OCI-LY3 (cell line): ENCODE data around the gene TAF4.

Experiments
- H2AFZ ChIP-seq: fragments of 200-600, 300-600 bp; shearing (Covaris generic); 2 replicates; pipeline ENCODE4 v1.6.0; 2014; ENCODE audit warnings: antibody characterized with exemption, low read depth, low read length
- H3K27ac ChIP-seq: fragments of 200-600, 300-600 bp; sonication (generic); 2 replicates; pipeline ENCODE4 v1.5.1; 2014; ENCODE audit warnings: mild to moderate bottlenecking, low read length, moderate library complexity, mixed read lengths
- H3K27me3 ChIP-seq: fragments of 200-600, 300-600 bp; sonication (generic); 2 replicates; pipeline ENCODE4 v1.6.1; 2014; ENCODE audit warnings: low read depth, low read length, mixed read lengths
- H3K36me3 ChIP-seq: fragments of 200-600, 300-600 bp; sonication (generic); replicated peaks from 2 replicates; pipeline ENCODE3; 2014; ENCODE audit warnings: low read depth, low read length, mixed read lengths
- H3K4me1 ChIP-seq: fragments of 300-600, 200-600 bp; sonication (generic); 2 replicates; pipeline ENCODE4 v1.6.1; 2014; ENCODE audit warnings: low read length, mixed read lengths
- H3K4me2 ChIP-seq: fragments of 200-600, 300-600 bp; sonication (generic); 2 replicates; pipeline ENCODE4 v1.6.1; 2014; ENCODE audit warnings: low read length, mixed read lengths
- H3K4me3 ChIP-seq: fragments of 300-600, 200-600 bp; sonication (generic); 2 replicates; pipeline ENCODE4 v1.5.1; 2014; ENCODE audit warnings: antibody characterized with exemption, mild to moderate bottlenecking, low read length, moderate library complexity
- H3K79me2 ChIP-seq: fragments of 300-600, 200-600 bp; shearing (Covaris generic); 2 replicates; pipeline ENCODE4 v1.6.1; 2014; ENCODE audit warnings: mild to moderate bottlenecking, low read length, mixed read lengths
- H3K9ac ChIP-seq: fragments of 300-600, 200-600 bp; shearing (Covaris generic); 2 replicates; pipeline ENCODE4 v1.6.0; 2014; ENCODE audit warnings: mild to moderate bottlenecking, low read length, moderate library complexity
- H3K9me3 ChIP-seq: fragments of 200-600, 300-600 bp; shearing (Covaris generic); 2 replicates; pipeline ENCODE4 v1.6.1; 2014; ENCODE audit warnings: low read length, mixed read lengths; ENCODE audit not compliant: insufficient read depth
- H4K20me1 ChIP-seq: fragments of 200-600, 300-600 bp; sonication (generic); 2 replicates; pipeline ENCODE4 v1.6.1; 2016; ENCODE audit warnings: low read length, mixed read lengths; ENCODE audit not compliant: insufficient read depth
- EZH2phosphoT487 ChIP-seq: fragments of 200-600 bp; shearing (Covaris generic); IDR thresholded peaks from 2 replicates; pipeline ENCODE4 v1.6.1; 2018; ENCODE audit warnings: antibody characterized with exemption, mixed run types, low read depth
- TF ChIP-seq, protein P1 (sequence below): fragments of 200-600, 300-600 bp; sonication (generic); IDR thresholded peaks from 2 replicates; pipeline ENCODE4 v1.5.1; 2014; ENCODE audit warnings: antibody characterized with exemption, low read length, low read depth

TAF4 gene

DNA sequence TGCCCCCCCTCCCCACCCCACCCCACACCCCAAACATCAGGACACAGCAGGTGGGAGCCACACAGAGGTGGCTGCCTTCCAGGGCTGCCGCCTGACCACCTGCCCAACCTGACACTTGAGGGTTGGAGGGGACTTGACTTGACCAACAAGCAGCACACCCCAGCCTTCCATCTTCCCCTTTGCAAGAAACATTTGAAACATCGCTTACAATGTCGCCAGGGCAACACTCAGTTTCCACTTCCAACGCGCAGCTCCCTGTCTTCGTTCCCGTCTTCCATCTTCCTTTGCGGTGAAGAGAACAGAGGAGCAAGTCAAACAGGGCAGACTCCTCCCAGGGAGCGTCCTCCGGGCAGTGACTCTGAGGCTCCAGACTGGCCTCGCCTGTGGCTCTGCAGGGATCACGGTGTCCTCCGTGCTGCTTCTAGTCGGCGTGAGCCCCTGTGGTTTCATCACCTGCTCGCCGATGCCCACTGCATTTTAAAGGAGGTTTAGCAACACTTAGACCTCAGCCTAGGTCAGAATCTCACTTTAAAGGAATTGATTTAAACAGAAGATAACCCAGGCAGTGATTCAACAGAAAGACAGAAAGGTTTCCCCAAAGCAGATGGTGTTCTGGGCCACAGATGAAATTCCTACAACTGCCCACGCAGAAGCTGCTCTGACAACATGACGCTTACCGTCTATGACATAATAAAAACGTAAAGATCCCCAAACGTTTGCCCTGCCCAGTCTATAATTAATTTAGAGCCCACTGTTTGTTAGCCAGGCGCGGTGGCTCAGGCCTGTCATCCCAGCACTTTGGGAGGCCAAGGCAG lies 130.8 kb downstream of the TAF4 start:
- TF ChIP-seq, protein P1, sequence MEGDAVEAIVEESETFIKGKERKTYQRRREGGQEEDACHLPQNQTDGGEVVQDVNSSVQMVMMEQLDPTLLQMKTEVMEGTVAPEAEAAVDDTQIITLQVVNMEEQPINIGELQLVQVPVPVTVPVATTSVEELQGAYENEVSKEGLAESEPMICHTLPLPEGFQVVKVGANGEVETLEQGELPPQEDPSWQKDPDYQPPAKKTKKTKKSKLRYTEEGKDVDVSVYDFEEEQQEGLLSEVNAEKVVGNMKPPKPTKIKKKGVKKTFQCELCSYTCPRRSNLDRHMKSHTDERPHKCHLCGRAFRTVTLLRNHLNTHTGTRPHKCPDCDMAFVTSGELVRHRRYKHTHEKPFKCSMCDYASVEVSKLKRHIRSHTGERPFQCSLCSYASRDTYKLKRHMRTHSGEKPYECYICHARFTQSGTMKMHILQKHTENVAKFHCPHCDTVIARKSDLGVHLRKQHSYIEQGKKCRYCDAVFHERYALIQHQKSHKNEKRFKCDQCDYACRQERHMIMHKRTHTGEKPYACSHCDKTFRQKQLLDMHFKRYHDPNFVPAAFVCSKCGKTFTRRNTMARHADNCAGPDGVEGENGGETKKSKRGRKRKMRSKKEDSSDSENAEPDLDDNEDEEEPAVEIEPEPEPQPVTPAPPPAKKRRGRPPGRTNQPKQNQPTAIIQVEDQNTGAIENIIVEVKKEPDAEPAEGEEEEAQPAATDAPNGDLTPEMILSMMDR: no peak
- no peak for TF ChIP-seq EZH2phosphoT487
- Histone ChIP-seq H3K4me2 (no peak overlapping the region), H3K9ac (no peak overlapping the region), H4K20me1 (no peaks in the 10 kb centered on the region), H3K9me3 (no peaks in the 10 kb centered on the region), H2AFZ (no peak overlapping the region), H3K79me2 (no peaks in the 10 kb centered on the region), H3K4me3 (no peak overlapping the region), H3K4me1 (no peaks in the 10 kb centered on the region), H3K27ac (no peak overlapping the region), H3K27me3 (no peaks in the 10 kb centered on the region), H3K36me3 (no peaks in the 10 kb centered on the region)

DNA sequence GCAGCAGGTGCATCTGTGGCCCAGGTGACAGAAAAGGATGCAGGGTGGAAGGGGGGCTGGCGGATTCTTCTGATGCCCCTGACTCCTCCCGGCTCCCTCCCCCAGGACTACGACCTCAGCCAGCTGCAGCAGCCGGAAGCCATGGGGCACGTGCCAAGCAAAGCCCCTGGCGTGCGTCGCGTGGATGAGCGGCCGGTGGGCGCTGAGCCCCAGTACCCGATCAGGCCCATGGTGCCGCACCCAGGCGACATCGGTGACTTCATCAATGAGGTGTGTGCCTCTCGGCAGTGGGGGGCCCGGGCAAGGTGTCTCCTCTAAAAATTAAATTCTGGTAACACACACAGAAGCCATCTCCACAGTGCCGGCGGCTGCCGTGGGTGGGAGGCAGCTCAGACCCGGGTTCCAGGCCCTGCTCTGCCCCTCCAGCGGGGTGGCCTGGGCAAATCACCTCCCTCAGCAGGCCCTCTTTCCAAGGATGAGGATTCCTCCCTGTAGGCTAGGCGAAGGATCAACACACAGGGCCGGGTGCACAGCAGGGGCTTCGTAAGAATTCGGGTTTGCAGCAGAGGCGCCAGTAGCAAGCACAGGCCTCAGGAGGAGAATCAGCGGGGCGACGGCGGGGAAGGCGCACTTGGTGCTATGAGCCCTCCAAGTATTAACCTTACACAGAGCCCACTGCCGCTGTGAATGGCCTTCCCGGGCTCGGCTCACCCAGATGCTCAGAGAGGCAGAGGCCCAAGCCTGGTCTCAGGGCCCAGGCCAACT lies 131.5 kb downstream of the TAF4 start:
- Histone ChIP-seq H3K4me3 (no peak overlapping the region), H3K9me3 (no peaks in the 10 kb centered on the region), H3K36me3 (no peaks in the 10 kb centered on the region), H3K4me1 (no peaks in the 10 kb centered on the region), H2AFZ (no peak overlapping the region), H3K27ac (no peak overlapping the region), H3K79me2 (no peaks in the 10 kb centered on the region), H3K27me3 (no peaks in the 10 kb centered on the region), H3K4me2 (no peak overlapping the region), H4K20me1 (no peaks in the 10 kb centered on the region), H3K9ac (no peak overlapping the region)
- TF ChIP-seq, protein P1: no peak
- TF ChIP-seq EZH2phosphoT487: no peak

DNA sequence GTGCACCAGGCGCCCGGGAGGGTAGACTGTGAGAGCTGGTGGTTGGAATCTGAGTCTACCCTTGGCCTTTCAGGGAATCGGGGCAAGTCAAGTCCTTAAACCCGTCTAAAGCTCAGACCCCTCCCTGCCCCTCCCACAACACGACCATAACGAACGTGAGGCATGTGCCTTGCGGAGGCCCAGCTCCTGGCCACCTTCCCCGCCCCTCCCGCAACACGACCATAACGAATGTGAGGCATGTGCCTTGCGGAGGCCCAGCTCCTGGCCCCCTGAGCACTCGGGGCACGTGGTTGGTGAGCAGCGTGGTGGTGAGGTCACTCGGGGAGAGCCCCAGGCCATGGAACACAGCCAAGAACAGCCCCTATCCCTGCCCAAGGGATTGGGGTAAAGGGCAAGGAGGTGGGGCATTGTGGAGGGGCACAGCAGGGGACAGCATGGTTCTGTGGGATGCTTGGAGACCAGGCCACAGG lies 132.2 kb downstream of the TAF4 start:
- Histone ChIP-seq H3K9ac (no peak overlapping the region), H3K4me1 (no peaks in the 10 kb centered on the region), H3K79me2 (no peaks in the 10 kb centered on the region), H3K36me3 (no peaks in the 10 kb centered on the region), H3K4me3 (no peak overlapping the region), H3K4me2 (no peak overlapping the region), H2AFZ (no peak overlapping the region), H3K27me3 (no peaks in the 10 kb centered on the region), H3K27ac (no peak overlapping the region), H3K9me3 (no peaks in the 10 kb centered on the region), H4K20me1 (no peaks in the 10 kb centered on the region)
- TF ChIP-seq, protein P1: no peak
- no peak for TF ChIP-seq EZH2phosphoT487

DNA sequence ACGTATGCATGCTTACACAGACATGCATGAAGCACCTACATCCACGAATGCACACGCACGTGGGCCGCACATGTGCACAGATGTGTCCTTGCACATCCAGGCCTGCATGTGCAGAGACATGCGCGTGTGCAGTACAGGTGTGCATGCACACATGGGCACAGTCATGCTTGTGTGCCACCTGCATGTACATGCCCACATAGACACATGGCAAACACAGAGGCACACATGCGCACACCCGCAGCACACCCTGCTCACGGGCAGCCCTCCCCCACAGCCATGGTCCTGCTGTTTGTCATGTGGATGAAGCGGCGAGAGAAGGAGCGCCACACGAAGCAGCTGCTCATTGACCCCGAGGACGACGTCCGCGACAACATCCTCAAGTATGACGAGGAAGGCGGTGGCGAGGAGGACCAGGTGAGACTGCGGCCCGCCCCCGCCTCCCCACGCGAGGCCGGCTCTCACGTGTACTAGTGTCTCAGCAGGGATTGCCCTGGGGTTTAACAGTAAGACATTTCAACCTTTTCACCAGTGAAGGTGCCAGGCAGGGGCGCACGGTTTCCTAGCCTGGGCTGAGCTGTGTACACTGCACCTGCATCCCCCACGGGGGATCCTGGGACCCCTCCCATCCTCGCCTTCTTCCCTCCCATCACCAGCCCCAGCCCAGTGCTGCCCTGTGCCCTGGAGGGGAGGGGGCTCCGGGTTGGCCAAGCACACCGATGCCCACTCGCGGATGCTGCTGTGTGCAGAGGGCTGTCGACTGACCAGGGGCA lies 132.8 kb downstream of the TAF4 start:
- Histone ChIP-seq H3K36me3 (no peaks in the 10 kb centered on the region), H3K9me3 (no peaks in the 10 kb centered on the region), H3K27me3 (no peaks in the 10 kb centered on the region), H3K4me3 (no peak overlapping the region), H2AFZ (no peak overlapping the region), H3K4me2 (no peak overlapping the region), H3K27ac (no peak overlapping the region), H3K79me2 (no peaks in the 10 kb centered on the region), H3K4me1 (no peaks in the 10 kb centered on the region), H4K20me1 (no peaks in the 10 kb centered on the region), H3K9ac (no peak overlapping the region)
- no peak for TF ChIP-seq EZH2phosphoT487
- TF ChIP-seq, protein P1: no peak
